Measurements from ENCODE around the gene FHIT.

FHIT gene

GRCh38 chr3:60392501-60392900 lies 858.8 kb downstream of the FHIT start:
- no peak overlapping the region for H3K27ac ChIP-seq (ENCODE audit: low read depth, low read length)
- no CpG with 5 or more reads among the region's 2 CpGs for WGBS (ENCODE audit: extremely low coverage, insufficient coverage, low lambda C conversion rate)
- H3K36me3 ChIP-seq (ENCODE audit: control insufficient read depth, insufficient read depth, low read length), result no peaks in the 10 kb centered on the region
- H3K4me1 ChIP-seq (ENCODE audit: control insufficient read depth, low read depth, low read length), result no peaks in the 10 kb centered on the region
- no peaks in the 10 kb centered on the region for H3K27me3 ChIP-seq (ENCODE audit: insufficient read depth, low read length, poor library complexity)
- H4K8ac ChIP-seq (ENCODE audit: low read depth, low read length), result no peak overlapping the region
- no peaks in the 10 kb centered on the region for H3K79me2 ChIP-seq (ENCODE audit: control insufficient read depth, insufficient read depth, low read length)
- no peak overlapping the region for H3K9ac ChIP-seq (ENCODE audit: low read length)
- H3K4ac ChIP-seq (ENCODE audit: low read depth, low read length), result no peak overlapping the region
- H3K4me2 ChIP-seq (ENCODE audit: low read length), result no peak overlapping the region
- H2AK5ac ChIP-seq (ENCODE audit: low read length), result no peak overlapping the region
- H2BK120ac ChIP-seq (ENCODE audit: low read depth, low read length), result no peak overlapping the region
- H3K4me3 ChIP-seq (ENCODE audit: low read length), result no peak overlapping the region
- H3K79me1 ChIP-seq (ENCODE audit: low read length), result no peaks in the 10 kb centered on the region
- H2BK15ac ChIP-seq (replicated peaks; ENCODE audit: low read depth), result no peak overlapping the region
- H3K18ac ChIP-seq (ENCODE audit: low read length), result no peak overlapping the region
- H4K5ac ChIP-seq (ENCODE audit: low read length), result no peak overlapping the region
- no peak overlapping the region for H3K56ac ChIP-seq (ENCODE audit: low read length)
- no peak overlapping the region for H3K23ac ChIP-seq (ENCODE audit: low read length)
- DNase-seq, result no peak
- H2BK5ac ChIP-seq (ENCODE audit: low read length), result no peak overlapping the region

GRCh38 chr3:60391292-60391691 lies 860.0 kb downstream of the FHIT start:
- WGBS (ENCODE audit: extremely low coverage, insufficient coverage, low lambda C conversion rate), result no CpG with 5 or more reads among the region's 1 CpG
- Histone ChIP-seq H2AK5ac (ENCODE audit: low read length) (no peak overlapping the region), H3K79me1 (ENCODE audit: low read length) (no peaks in the 10 kb centered on the region), H3K36me3 (ENCODE audit: control insufficient read depth, insufficient read depth, low read length) (no peaks in the 10 kb centered on the region), H3K27ac (ENCODE audit: low read depth, low read length) (no peak overlapping the region), H3K79me2 (ENCODE audit: control insufficient read depth, insufficient read depth, low read length) (no peaks in the 10 kb centered on the region), H3K4me2 (ENCODE audit: low read length) (no peak overlapping the region), H3K4me3 (ENCODE audit: low read length) (no peak overlapping the region), H4K8ac (ENCODE audit: low read depth, low read length) (no peak overlapping the region), H2BK15ac (replicated peaks; ENCODE audit: low read depth) (no peak overlapping the region), H3K4ac (ENCODE audit: low read depth, low read length) (no peak overlapping the region), H2BK5ac (ENCODE audit: low read length) (no peak overlapping the region), H3K18ac (ENCODE audit: low read length) (no peak overlapping the region), H3K4me1 (ENCODE audit: control insufficient read depth, low read depth, low read length) (no peaks in the 10 kb centered on the region), H3K23ac (ENCODE audit: low read length) (no peak overlapping the region), H3K27me3 (ENCODE audit: insufficient read depth, low read length, poor library complexity) (no peaks in the 10 kb centered on the region), H3K56ac (ENCODE audit: low read length) (no peak overlapping the region), H3K9ac (ENCODE audit: low read length) (no peak overlapping the region), H2BK120ac (ENCODE audit: low read depth, low read length) (no peak overlapping the region), H4K5ac (ENCODE audit: low read length) (no peak overlapping the region)
- no peak for DNase-seq

GRCh38 chr3:60388731-60389130 lies 862.5 kb downstream of the FHIT start:
- H3K4me1 ChIP-seq (ENCODE audit: control insufficient read depth, low read depth, low read length), result no peaks in the 10 kb centered on the region
- DNase-seq, result no peak

GRCh38 chr3:60386306-60386705 lies 864.9 kb downstream of the FHIT start:
- no CpG with 5 or more reads among the region's 3 CpGs for WGBS (ENCODE audit: extremely low coverage, insufficient coverage, low lambda C conversion rate)
- H3K4me1 ChIP-seq (ENCODE audit: control insufficient read depth, low read depth, low read length), result no peaks in the 10 kb centered on the region

More at GRCh38 chr3:60388731-60389130, 862.5 kb downstream of the FHIT start:
- Histone ChIP-seq H3K9ac (ENCODE audit: low read length) (no peak overlapping the region), H4K8ac (ENCODE audit: low read depth, low read length) (no peak overlapping the region), H3K79me2 (ENCODE audit: control insufficient read depth, insufficient read depth, low read length) (no peaks in the 10 kb centered on the region), H3K27me3 (ENCODE audit: insufficient read depth, low read length, poor library complexity) (no peaks in the 10 kb centered on the region), H2BK15ac (replicated peaks; ENCODE audit: low read depth) (no peak overlapping the region), H3K4me2 (ENCODE audit: low read length) (no peak overlapping the region), H3K56ac (ENCODE audit: low read length) (no peak overlapping the region), H3K79me1 (ENCODE audit: low read length) (no peaks in the 10 kb centered on the region), H3K36me3 (ENCODE audit: control insufficient read depth, insufficient read depth, low read length) (no peaks in the 10 kb centered on the region), H4K5ac (ENCODE audit: low read length) (no peak overlapping the region), H3K23ac (ENCODE audit: low read length) (no peak overlapping the region), H3K27ac (ENCODE audit: low read depth, low read length) (no peak overlapping the region), H3K4me3 (ENCODE audit: low read length) (no peak overlapping the region), H2AK5ac (ENCODE audit: low read length) (no peak overlapping the region), H3K4ac (ENCODE audit: low read depth, low read length) (no peak overlapping the region), H2BK5ac (ENCODE audit: low read length) (no peak overlapping the region), H3K18ac (ENCODE audit: low read length) (no peak overlapping the region), H2BK120ac (ENCODE audit: low read depth, low read length) (no peak overlapping the region)
- WGBS (ENCODE audit: extremely low coverage, insufficient coverage, low lambda C conversion rate), result no CpG with 5 or more reads among the region's 2 CpGs

GRCh38 chr3:60384341-60384740 lies 866.9 kb downstream of the FHIT start:
- Histone ChIP-seq H3K4me2 (ENCODE audit: low read length) (no peak overlapping the region), H2AK5ac (ENCODE audit: low read length) (no peak overlapping the region), H3K4ac (ENCODE audit: low read depth, low read length) (no peak overlapping the region), H3K18ac (ENCODE audit: low read length) (no peak overlapping the region), H3K27me3 (ENCODE audit: insufficient read depth, low read length, poor library complexity) (no peaks in the 10 kb centered on the region), H3K79me1 (ENCODE audit: low read length) (no peaks in the 10 kb centered on the region), H3K4me1 (ENCODE audit: control insufficient read depth, low read depth, low read length) (no peaks in the 10 kb centered on the region), H3K4me3 (ENCODE audit: low read length) (no peak overlapping the region), H3K9ac (ENCODE audit: low read length) (no peak overlapping the region), H3K36me3 (ENCODE audit: control insufficient read depth, insufficient read depth, low read length) (no peaks in the 10 kb centered on the region), H2BK5ac (ENCODE audit: low read length) (no peak overlapping the region), H4K8ac (ENCODE audit: low read depth, low read length) (no peak overlapping the region), H3K23ac (ENCODE audit: low read length) (no peak overlapping the region), H3K56ac (ENCODE audit: low read length) (no peak overlapping the region), H2BK120ac (ENCODE audit: low read depth, low read length) (no peak overlapping the region), H3K27ac (ENCODE audit: low read depth, low read length) (no peak overlapping the region), H3K79me2 (ENCODE audit: control insufficient read depth, insufficient read depth, low read length) (no peaks in the 10 kb centered on the region), H2BK15ac (replicated peaks; ENCODE audit: low read depth) (no peak overlapping the region), H4K5ac (ENCODE audit: low read length) (no peak overlapping the region)
- DNase-seq, result no peak
- no CpG with 5 or more reads among the region's 5 CpGs for WGBS (ENCODE audit: extremely low coverage, insufficient coverage, low lambda C conversion rate)

More at GRCh38 chr3:60386306-60386705, 864.9 kb downstream of the FHIT start:
- Histone ChIP-seq H3K4ac (ENCODE audit: low read depth, low read length) (no peak overlapping the region), H4K8ac (ENCODE audit: low read depth, low read length) (no peak overlapping the region), H3K56ac (ENCODE audit: low read length) (no peak overlapping the region), H3K79me1 (ENCODE audit: low read length) (no peaks in the 10 kb centered on the region), H2AK5ac (ENCODE audit: low read length) (no peak overlapping the region), H3K79me2 (ENCODE audit: control insufficient read depth, insufficient read depth, low read length) (no peaks in the 10 kb centered on the region), H3K36me3 (ENCODE audit: control insufficient read depth, insufficient read depth, low read length) (no peaks in the 10 kb centered on the region), H3K27ac (ENCODE audit: low read depth, low read length) (no peak overlapping the region), H3K18ac (ENCODE audit: low read length) (no peak overlapping the region), H3K9ac (ENCODE audit: low read length) (no peak overlapping the region), H4K5ac (ENCODE audit: low read length) (no peak overlapping the region), H3K4me2 (ENCODE audit: low read length) (no peak overlapping the region), H2BK5ac (ENCODE audit: low read length) (no peak overlapping the region), H2BK15ac (replicated peaks; ENCODE audit: low read depth) (no peak overlapping the region), H2BK120ac (ENCODE audit: low read depth, low read length) (no peak overlapping the region), H3K27me3 (ENCODE audit: insufficient read depth, low read length, poor library complexity) (no peaks in the 10 kb centered on the region), H3K4me3 (ENCODE audit: low read length) (no peak overlapping the region), H3K23ac (ENCODE audit: low read length) (no peak overlapping the region)
- no peak for DNase-seq

- H2BK15ac ChIP-seq (replicated peaks; ENCODE audit: low read depth), result no peak overlapping the region
- no peaks in the 10 kb centered on the region for H3K4me1 ChIP-seq (ENCODE audit: control insufficient read depth, low read depth, low read length)
- H3K27ac ChIP-seq (ENCODE audit: low read depth, low read length), result no peak overlapping the region
- H3K79me2 ChIP-seq (ENCODE audit: control insufficient read depth, insufficient read depth, low read length), result no peaks in the 10 kb centered on the region
- no peak overlapping the region for H3K4me3 ChIP-seq (ENCODE audit: low read length)
- no peaks in the 10 kb centered on the region for H3K27me3 ChIP-seq (ENCODE audit: insufficient read depth, low read length, poor library complexity)
- H3K36me3 ChIP-seq (ENCODE audit: control insufficient read depth, insufficient read depth, low read length), result no peaks in the 10 kb centered on the region
- H2BK5ac ChIP-seq (ENCODE audit: low read length), result no peak overlapping the region
- no peaks in the 10 kb centered on the region for H3K79me1 ChIP-seq (ENCODE audit: low read length)
- H3K18ac ChIP-seq (ENCODE audit: low read length), result no peak overlapping the region
- no peak overlapping the region for H3K4ac ChIP-seq (ENCODE audit: low read depth, low read length)
- H2AK5ac ChIP-seq (ENCODE audit: low read length), result no peak overlapping the region
- H2BK120ac ChIP-seq (ENCODE audit: low read depth, low read length), result no peak overlapping the region
- no CpG with 5 or more reads among the region's 2 CpGs for WGBS (ENCODE audit: extremely low coverage, insufficient coverage, low lambda C conversion rate)
- no peak overlapping the region for H3K23ac ChIP-seq (ENCODE audit: low read length)
- H4K5ac ChIP-seq (ENCODE audit: low read length), result no peak overlapping the region
- H3K9ac ChIP-seq (ENCODE audit: low read length), result no peak overlapping the region
- no peak for DNase-seq
- H3K4me2 ChIP-seq (ENCODE audit: low read length), result no peak overlapping the region
- H4K8ac ChIP-seq (ENCODE audit: low read depth, low read length), result no peak overlapping the region
- H3K56ac ChIP-seq (ENCODE audit: low read length), result no peak overlapping the region
Observed at GRCh38 chr3:60383345-60383744, 867.9 kb downstream of the FHIT start.
